ENCODE measurements around the gene PHOSPHO2.
"Not testable (repeated sequence)": the region's sequence is repeated elsewhere in the genome, so short reads cannot be mapped to it uniquely, and the experiment has no call there.

PHOSPHO2 gene

GRCh38 chr2:169683425-169684134 is 10.7 kb upstream of the PHOSPHO2 start:
- no peak for TF ChIP-seq CTCF (conservative IDR thresholded peaks at IDR 0.05; ENCODE audit: low read depth, low read length)
- no peak overlapping the region for H3K4me3 ChIP-seq (ENCODE audit: low read length)
- DNase-seq (ENCODE audit: low read depth) = no peak

- TF ChIP-seq CTCF (conservative IDR thresholded peaks at IDR 0.05; ENCODE audit: low read depth, low read length) = no peak
- H3K4me3 ChIP-seq (ENCODE audit: low read length) = no peak overlapping the region
- no peak for DNase-seq (ENCODE audit: low read depth)
Measured at GRCh38 chr2:169684135-169684565, 10.1 kb upstream of the PHOSPHO2 start.

- not testable (repeated sequence) for DNase-seq (ENCODE audit: low read depth); H3K4me3 ChIP-seq (ENCODE audit: low read length)
Measured at GRCh38 chr2:169684712-169685111, 9.6 kb upstream of the PHOSPHO2 start.

GRCh38 chr2:169686825-169687224 is 7.4 kb upstream of the PHOSPHO2 start:
- not testable (repeated sequence) for H3K4me3 ChIP-seq (ENCODE audit: low read length); DNase-seq (ENCODE audit: low read depth)

- not testable (repeated sequence) for DNase-seq (ENCODE audit: low read depth); H3K4me3 ChIP-seq (ENCODE audit: low read length)
Measured at GRCh38 chr2:169687943-169688342, 6.3 kb upstream of the PHOSPHO2 start.

- no peak for DNase-seq (ENCODE audit: low read depth)
- no peak overlapping the region for H3K4me3 ChIP-seq (ENCODE audit: low read length)
- TF ChIP-seq CTCF (conservative IDR thresholded peaks at IDR 0.05; ENCODE audit: low read depth, low read length) = no peak
Measured at GRCh38 chr2:169690958-169691357, 3.3 kb upstream of the PHOSPHO2 start.

- no peak overlapping the region for H3K4me3 ChIP-seq (ENCODE audit: low read length)
- TF ChIP-seq CTCF (conservative IDR thresholded peaks at IDR 0.05; ENCODE audit: low read depth, low read length) = no peak
- no peak for DNase-seq (ENCODE audit: low read depth)
Measured at GRCh38 chr2:169692718-169693117, 1.6 kb upstream of the PHOSPHO2 start.

GRCh38 chr2:169693360-169693759 is 909 bp upstream of the PHOSPHO2 start:
- no peak for DNase-seq (ENCODE audit: low read depth)
- H3K4me3 ChIP-seq (ENCODE audit: low read length) = peak overlapping the region; percentile 89
- TF ChIP-seq CTCF (conservative IDR thresholded peaks at IDR 0.05; ENCODE audit: low read depth, low read length) = no peak

GRCh38 chr2:169694894-169695260 is 608 bp downstream of the PHOSPHO2 start:
- no peak for TF ChIP-seq CTCF (conservative IDR thresholded peaks at IDR 0.05; ENCODE audit: low read depth, low read length)
- no peak for DNase-seq (ENCODE audit: low read depth)
- peak overlapping the region; percentile 89 for H3K4me3 ChIP-seq (ENCODE audit: low read length)
